Trophoblast cell (in vitro differentiated cells and primary cell): ENCODE measurements around the gene TMEM106B.

Source experiments
- DNase-seq, 2 donors: peaks; one replicate each; pipeline ENCODE4 v3.0.0-alpha.2; 2016
- H2AFZ ChIP-seq: 2 replicates; pipeline ENCODE4 v1.6.1; 2013; ENCODE audit warnings: low read length, moderate library complexity, mild to moderate bottlenecking; ENCODE audit not compliant: insufficient read depth, poor library complexity
- H2AK5ac ChIP-seq: 2 replicates; pipeline ENCODE4 v1.6.1; 2013; ENCODE audit warnings: mild to moderate bottlenecking, low read length
- H2BK120ac ChIP-seq: 2 replicates; pipeline ENCODE4 v1.6.1; 2013; ENCODE audit warnings: low read length, mild to moderate bottlenecking, moderate library complexity; ENCODE audit not compliant: insufficient read depth, poor library complexity
- H2BK12ac ChIP-seq: 2 replicates; pipeline ENCODE4 v1.6.1; 2013; ENCODE audit warnings: mild to moderate bottlenecking, low read length, moderate library complexity
- H2BK5ac ChIP-seq: 2 replicates; pipeline ENCODE4 v1.6.1; 2013; ENCODE audit warnings: low read length, low read depth, moderate library complexity, mild to moderate bottlenecking; ENCODE audit not compliant: poor library complexity
- H3K14ac ChIP-seq: 2 replicates; pipeline ENCODE4 v1.6.1; 2013; ENCODE audit warnings: mild to moderate bottlenecking, low read length
- H3K18ac ChIP-seq: 2 replicates; pipeline ENCODE4 v1.6.1; 2013; ENCODE audit warnings: mild to moderate bottlenecking, low read length
- H3K23ac ChIP-seq: 2 replicates; pipeline ENCODE4 v1.6.1; 2013; ENCODE audit warnings: low read length
- H3K27ac ChIP-seq: 2 replicates; pipeline ENCODE4 v1.5.1; 2013; ENCODE audit warnings: low read depth, mild to moderate bottlenecking, inconsistent platforms, low read length, moderate library complexity
- H3K27me3 ChIP-seq: 2 replicates; pipeline ENCODE4 v1.6.1; 2013; ENCODE audit warnings: inconsistent platforms, mild to moderate bottlenecking, low read length, moderate library complexity; ENCODE audit not compliant: insufficient read depth
- H3K36me3 ChIP-seq, 2 experiments: 1 replicate in 1 of 2; 2 replicates in 1 of 2; pipeline ENCODE4 v1.6.1; 2013; ENCODE audit warnings: low read length in 2 of 2, mild to moderate bottlenecking in 2 of 2, moderate library complexity in 1 of 2; ENCODE audit not compliant: insufficient read depth in 2 of 2, control insufficient read depth in 1 of 2
- H3K4ac ChIP-seq: 2 replicates; pipeline ENCODE4 v1.6.1; 2013; ENCODE audit warnings: low read depth, mild to moderate bottlenecking, low read length, moderate library complexity
- H3K4me1 ChIP-seq, 2 experiments: 1 replicate in 1 of 2; 2 replicates in 1 of 2; pipeline ENCODE4 v1.6.1; 2013; ENCODE audit warnings: low read length in 2 of 2, mild to moderate bottlenecking in 2 of 2, moderate library complexity in 1 of 2; ENCODE audit not compliant: insufficient read depth in 2 of 2, control insufficient read depth in 1 of 2
- H3K4me2 ChIP-seq: 2 replicates; pipeline ENCODE4 v1.6.1; 2013; ENCODE audit warnings: inconsistent platforms, mild to moderate bottlenecking, low read length, moderate library complexity
- H3K4me3 ChIP-seq: 2 replicates; pipeline ENCODE4 v1.5.1; 2013; ENCODE audit warnings: mild to moderate bottlenecking, low read depth, low read length, inconsistent platforms
- H3K79me1 ChIP-seq: one replicate; pipeline ENCODE4 v1.6.1; 2013; ENCODE audit warnings: low read length
- H3K79me2 ChIP-seq: 2 replicates; pipeline ENCODE4 v1.6.1; 2013; ENCODE audit warnings: low read length, mild to moderate bottlenecking; ENCODE audit not compliant: control insufficient read depth, insufficient read depth, poor library complexity
- H3K9ac ChIP-seq: 2 replicates; pipeline ENCODE4 v1.6.1; 2013; ENCODE audit warnings: mild to moderate bottlenecking, low read length
- H3K9me3 ChIP-seq: 2 replicates; pipeline ENCODE4 v1.6.1; 2013; ENCODE audit warnings: low read depth, mild to moderate bottlenecking, control low read depth, inconsistent platforms, low read length; ENCODE audit not compliant: insufficient read depth
- H4K12ac ChIP-seq: 2 replicates; pipeline ENCODE4 v1.6.1; 2013; ENCODE audit warnings: low read depth, mild to moderate bottlenecking, low read length, moderate library complexity
- H4K8ac ChIP-seq: 2 replicates; pipeline ENCODE4 v1.6.1; 2013; ENCODE audit warnings: low read depth, mild to moderate bottlenecking, low read length, moderate library complexity
- H4K91ac ChIP-seq: one replicate; pipeline ENCODE4 v1.6.1; 2013; ENCODE audit warnings: low read depth, mild to moderate bottlenecking, low read length, moderate library complexity
- WGBS: extraction: QIAGEN DNeasy Blood & Tissue Kit; methylation state at CpG from one replicate; pipeline ENCODE4 v1.1.7; 2013; ENCODE audit warnings: missing lambda C conversion rate; ENCODE audit not compliant: insufficient read length, insufficient coverage; ENCODE audit errors: extremely low coverage; 5-methylcytosine and 5-hydroxymethylcytosine counted together

Gene TMEM106B

GRCh38 chr7:12281038-12281437 lies 69.9 kb downstream of the TMEM106B start:
- DNase-seq, result no peak
- H3K79me1 ChIP-seq, result no peaks in the 10 kb centered on the region
- H4K12ac ChIP-seq, result no peak overlapping the region

GRCh38 chr7:12287901-12288300 lies 76.8 kb downstream of the TMEM106B start:
- no peak for DNase-seq
- no peaks in the 10 kb centered on the region for H3K4me1 ChIP-seq
- H4K8ac ChIP-seq, result no peak overlapping the region
- no peak overlapping the region for H4K91ac ChIP-seq
- no peak overlapping the region for H2BK5ac ChIP-seq
- H3K79me1 ChIP-seq, result no peaks in the 10 kb centered on the region
- H3K4me3 ChIP-seq, result no peak overlapping the region
- H3K9me3 ChIP-seq, result peaks cover 2% of the 10 kb centered on the region
- H3K23ac ChIP-seq, result no peak overlapping the region
- no peaks in the 10 kb centered on the region for H3K36me3 ChIP-seq
- H4K12ac ChIP-seq, result no peak overlapping the region
- no peak overlapping the region for H2AFZ ChIP-seq
- H3K79me2 ChIP-seq, result no peaks in the 10 kb centered on the region
- no peak overlapping the region for H3K14ac ChIP-seq
- H3K4me2 ChIP-seq, result no peak overlapping the region
- H2BK120ac ChIP-seq, result no peak overlapping the region
- no peak overlapping the region for H2AK5ac ChIP-seq
- H3K4ac ChIP-seq, result no peak overlapping the region
- no peak overlapping the region for H2BK12ac ChIP-seq
- WGBS, result no CpG with 5 or more reads among the region's 1 CpG
- H3K9ac ChIP-seq, result no peak overlapping the region
- H3K27ac ChIP-seq, result no peak overlapping the region
- no peaks in the 10 kb centered on the region for H3K27me3 ChIP-seq
- H3K18ac ChIP-seq, result no peak overlapping the region

More at GRCh38 chr7:12281038-12281437, 69.9 kb downstream of the TMEM106B start:
- H3K9me3 ChIP-seq, result no peaks in the 10 kb centered on the region
- no peak overlapping the region for H3K23ac ChIP-seq
- H3K18ac ChIP-seq, result no peak overlapping the region
- no peak overlapping the region for H2BK5ac ChIP-seq
- H2BK120ac ChIP-seq, result no peak overlapping the region
- H2AFZ ChIP-seq, result no peak overlapping the region
- no CpG with 5 or more reads among the region's 1 CpG for WGBS
- no peaks in the 10 kb centered on the region for H3K36me3 ChIP-seq
- H3K27ac ChIP-seq, result no peak overlapping the region
- H3K4me3 ChIP-seq, result no peak overlapping the region
- no peak overlapping the region for H4K8ac ChIP-seq
- H3K27me3 ChIP-seq, result no peaks in the 10 kb centered on the region
- H3K4me2 ChIP-seq, result no peak overlapping the region
- H3K14ac ChIP-seq, result no peak overlapping the region
- H3K4me1 ChIP-seq, result no peaks in the 10 kb centered on the region
- H2BK12ac ChIP-seq, result no peak overlapping the region
- H2AK5ac ChIP-seq, result no peak overlapping the region
- H3K79me2 ChIP-seq, result no peaks in the 10 kb centered on the region
- H4K91ac ChIP-seq, result no peak overlapping the region
- no peak overlapping the region for H3K4ac ChIP-seq
- no peak overlapping the region for H3K9ac ChIP-seq

- Histone ChIP-seq H2AK5ac (no peak overlapping the region), H4K12ac (no peak overlapping the region), H3K79me2 (no peaks in the 10 kb centered on the region), H3K27ac (no peak overlapping the region), H3K4me1 (no peaks in the 10 kb centered on the region), H3K9me3 (peaks cover 2% of the 10 kb centered on the region), H3K4me2 (no peak overlapping the region), H3K79me1 (no peaks in the 10 kb centered on the region), H4K8ac (no peak overlapping the region), H2AFZ (no peak overlapping the region), H3K36me3 (no peaks in the 10 kb centered on the region), H2BK5ac (no peak overlapping the region), H3K14ac (no peak overlapping the region), H3K23ac (no peak overlapping the region), H3K18ac (no peak overlapping the region), H4K91ac (no peak overlapping the region), H3K27me3 (no peaks in the 10 kb centered on the region), H2BK12ac (no peak overlapping the region), H2BK120ac (no peak overlapping the region), H3K4me3 (no peak overlapping the region), H3K9ac (peak overlapping the region; percentile 64), H3K4ac (no peak overlapping the region)
- WGBS, result no CpG with 5 or more reads among the region's 6 CpGs
- DNase-seq, result no peak
These were observed 78.9 kb downstream of the TMEM106B start for GRCh38 chr7:12289996-12290395.

- no peak for DNase-seq
- Histone ChIP-seq H2AFZ (no peak overlapping the region), H3K23ac (no peak overlapping the region), H4K12ac (no peak overlapping the region), H3K36me3 (no peaks in the 10 kb centered on the region), H3K9me3 (peaks cover 2% of the 10 kb centered on the region), H2BK12ac (no peak overlapping the region), H3K4me3 (no peak overlapping the region), H2BK5ac (no peak overlapping the region), H3K18ac (no peak overlapping the region), H3K4me2 (no peak overlapping the region), H2AK5ac (no peak overlapping the region), H3K27me3 (no peaks in the 10 kb centered on the region), H2BK120ac (no peak overlapping the region), H3K27ac (no peak overlapping the region), H3K4me1 (no peaks in the 10 kb centered on the region), H3K14ac (no peak overlapping the region), H3K9ac (no peak overlapping the region), H3K4ac (no peak overlapping the region), H4K91ac (no peak overlapping the region), H3K79me2 (no peaks in the 10 kb centered on the region), H3K79me1 (no peaks in the 10 kb centered on the region), H4K8ac (no peak overlapping the region)
- no CpG with 5 or more reads among the region's 1 CpG for WGBS
These were observed 79.7 kb downstream of the TMEM106B start for GRCh38 chr7:12290761-12291160.
